PC-3 (cell line): ENCODE data around the gene PLA2G4B.

ENCODE experiments used
- EZH2 ChIP-seq: fragments of 300-600 bp; sonication (generic); IDR thresholded peaks from one replicate; pipeline ENCODE4 v1.6.1; 2017; ENCODE audit warnings: antibody characterized with exemption, mild to moderate bottlenecking, low read length; ENCODE audit not compliant: unreplicated experiment
- EZH2phosphoT487 ChIP-seq: fragments of 300-600 bp; sonication (generic); IDR thresholded peaks from 2 replicates; pipeline ENCODE4 v1.6.1; 2018; ENCODE audit warnings: mild to moderate bottlenecking, antibody characterized with exemption, low read length, borderline replicate concordance
- TF ChIP-seq, protein P1 (sequence below): fragments of 300-600 bp; sonication (generic); conservative IDR thresholded peaks from 2 replicates; pipeline ENCODE4 v1.5.1; 2017; ENCODE audit warnings: antibody characterized with exemption, low read depth, mild to moderate bottlenecking, low read length

DNA sequence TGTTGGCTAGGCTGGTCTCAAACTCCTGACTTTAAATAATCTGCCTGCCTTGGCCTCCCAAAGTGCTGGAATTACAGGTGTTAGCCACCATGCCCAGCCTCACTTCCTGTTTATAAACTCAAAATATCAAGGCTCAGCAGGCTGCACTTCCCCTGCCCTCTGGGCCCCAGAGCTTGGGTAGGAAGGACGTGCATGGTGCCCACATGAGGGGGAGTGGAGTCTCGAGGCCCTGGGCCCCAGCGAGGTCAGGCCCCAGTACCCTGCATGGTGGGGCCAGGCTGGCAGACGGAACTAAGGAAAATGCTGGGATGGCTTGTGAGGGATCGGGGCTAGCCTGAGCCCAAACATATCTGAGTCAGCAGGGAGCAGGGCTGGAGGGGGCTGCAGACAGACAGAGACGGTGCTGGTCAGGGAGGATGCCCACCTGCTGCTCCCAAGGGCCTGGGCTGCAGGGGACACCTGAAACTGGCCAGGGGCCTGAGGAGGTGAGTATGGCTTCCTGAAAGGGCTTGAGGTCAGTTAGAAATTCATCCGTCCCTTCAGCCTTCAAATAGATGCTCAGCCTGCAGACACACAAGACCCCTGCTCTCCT lies 50.1 kb downstream of the PLA2G4B start:
- TF ChIP-seq, protein P1, sequence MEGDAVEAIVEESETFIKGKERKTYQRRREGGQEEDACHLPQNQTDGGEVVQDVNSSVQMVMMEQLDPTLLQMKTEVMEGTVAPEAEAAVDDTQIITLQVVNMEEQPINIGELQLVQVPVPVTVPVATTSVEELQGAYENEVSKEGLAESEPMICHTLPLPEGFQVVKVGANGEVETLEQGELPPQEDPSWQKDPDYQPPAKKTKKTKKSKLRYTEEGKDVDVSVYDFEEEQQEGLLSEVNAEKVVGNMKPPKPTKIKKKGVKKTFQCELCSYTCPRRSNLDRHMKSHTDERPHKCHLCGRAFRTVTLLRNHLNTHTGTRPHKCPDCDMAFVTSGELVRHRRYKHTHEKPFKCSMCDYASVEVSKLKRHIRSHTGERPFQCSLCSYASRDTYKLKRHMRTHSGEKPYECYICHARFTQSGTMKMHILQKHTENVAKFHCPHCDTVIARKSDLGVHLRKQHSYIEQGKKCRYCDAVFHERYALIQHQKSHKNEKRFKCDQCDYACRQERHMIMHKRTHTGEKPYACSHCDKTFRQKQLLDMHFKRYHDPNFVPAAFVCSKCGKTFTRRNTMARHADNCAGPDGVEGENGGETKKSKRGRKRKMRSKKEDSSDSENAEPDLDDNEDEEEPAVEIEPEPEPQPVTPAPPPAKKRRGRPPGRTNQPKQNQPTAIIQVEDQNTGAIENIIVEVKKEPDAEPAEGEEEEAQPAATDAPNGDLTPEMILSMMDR: no peak
- TF ChIP-seq EZH2: no peak
- TF ChIP-seq EZH2phosphoT487: no peak
